Neural cell (in vitro differentiated cells): ENCODE results near the gene BCAS1. TPM values are rescaled to one million over a fixed set of nuclear protein-coding genes. Genes with fewer than 3 reads are reported as not detected.

Experiments used
- H2AFZ ChIP-seq: fragments of 200-600, 300-800 bp; sonication (generic), shearing (Covaris generic); 2 replicates; pipeline ENCODE4 v1.6.0; 2014; ENCODE audit warnings: low read depth, mild to moderate bottlenecking, antibody characterized with exemption, low read length, moderate library complexity
- H3F3A ChIP-seq: fragments of 200-600 bp; shearing (Covaris generic); 2 replicates; pipeline ENCODE4 v1.6.1; 2016; ENCODE audit warnings: mild to moderate bottlenecking, moderate library complexity, mixed read lengths, antibody characterized with exemption, low read length; ENCODE audit not compliant: insufficient read depth, poor library complexity, severe bottlenecking
- H3K27ac ChIP-seq: fragments of 200-600, 300-800 bp; sonication (generic), shearing (Covaris generic); 2 replicates; pipeline ENCODE4 v1.5.1; 2014; ENCODE audit warnings: mild to moderate bottlenecking, low read length, moderate library complexity
- H3K27me3 ChIP-seq: fragments of 300-800, 200-600 bp; sonication (generic), shearing (Covaris generic); 2 replicates; pipeline ENCODE4 v1.6.0; 2014; ENCODE audit warnings: mild to moderate bottlenecking, low read depth, low read length, moderate library complexity; ENCODE audit not compliant: insufficient read depth
- H3K36me3 ChIP-seq: fragments of 300-800, 200-600 bp; sonication (generic), shearing (Covaris generic); 2 replicates; pipeline ENCODE4 v1.5.1; 2014; ENCODE audit warnings: mild to moderate bottlenecking, antibody characterized with exemption, low read length, moderate library complexity; ENCODE audit not compliant: insufficient read depth
- H3K4me2 ChIP-seq: fragments of 300-800, 200-600 bp; sonication (generic), shearing (Covaris generic); 2 replicates; pipeline ENCODE4 v1.6.0; 2014; ENCODE audit warnings: mild to moderate bottlenecking, low read length
- H3K4me3 ChIP-seq: fragments of 300-800, 200-600 bp; sonication (generic), shearing (Covaris generic); 2 replicates; pipeline ENCODE4 v1.5.1; 2014; ENCODE audit warnings: mild to moderate bottlenecking, low read length, moderate library complexity
- H3K79me2 ChIP-seq: fragments of 200-600 bp; shearing (Covaris generic); replicated peaks from 2 replicates; pipeline ENCODE4 v1.6.0; 2014; ENCODE audit warnings: mild to moderate bottlenecking, low read length, moderate library complexity; ENCODE audit not compliant: insufficient read depth
- H3K9ac ChIP-seq: fragments of 300-800, 200-600 bp; sonication (generic), shearing (Covaris generic); 2 replicates; pipeline ENCODE4 v1.6.1; 2016; ENCODE audit warnings: mild to moderate bottlenecking, low read length, mixed read lengths
- H3K9me2 ChIP-seq: fragments of 200-600 bp; shearing (Covaris generic); 2 replicates; pipeline ENCODE4 v1.6.1; 2016; ENCODE audit warnings: mild to moderate bottlenecking, low read length, mixed read lengths; ENCODE audit not compliant: insufficient read depth
- H3K9me3 ChIP-seq: fragments of 200-600, 300-800 bp; sonication (generic), shearing (Covaris generic); 2 replicates; pipeline ENCODE4 v1.6.1; 2016; ENCODE audit warnings: mild to moderate bottlenecking, mixed run types, low read length, moderate library complexity, mixed read lengths
- H4K20me1 ChIP-seq: fragments of 200-600 bp; shearing (Covaris generic); 2 replicates; pipeline ENCODE4 v1.6.1; 2016; ENCODE audit warnings: mild to moderate bottlenecking, mixed run types; ENCODE audit not compliant: insufficient read depth
- CTCF ChIP-seq: fragments of 450-650 bp; IDR thresholded peaks from 2 replicates; pipeline ENCODE4 v1.5.1; 2014; ENCODE audit warnings: antibody characterized with exemption, mild to moderate bottlenecking, moderate library complexity; ENCODE audit not compliant: poor library complexity, severe bottlenecking
- EP300 ChIP-seq: fragments of 450-650 bp; conservative IDR thresholded peaks from 2 replicates; pipeline ENCODE4 v1.6.1; 2014; ENCODE audit warnings: antibody characterized with exemption, mild to moderate bottlenecking, moderate library complexity; ENCODE audit not compliant: poor library complexity, severe bottlenecking
- EZH2 ChIP-seq: fragments of 200-600, 300-800 bp; shearing (Covaris generic), sonication (generic); IDR thresholded peaks from 2 replicates; pipeline ENCODE4 v1.6.1; 2014; ENCODE audit warnings: antibody characterized with exemption, low read length, borderline replicate concordance, mild to moderate bottlenecking; ENCODE audit not compliant: insufficient read depth, poor library complexity, severe bottlenecking
- MXI1 ChIP-seq: fragments of 450-650 bp; conservative IDR thresholded peaks from 2 replicates; pipeline ENCODE4 v1.6.1; 2014; ENCODE audit warnings: antibody characterized with exemption, mild to moderate bottlenecking; ENCODE audit not compliant: poor library complexity, severe bottlenecking
- POLR2AphosphoS5 ChIP-seq: IDR thresholded peaks from 2 replicates; pipeline ENCODE4 v1.6.1; 2012
- RAD21 ChIP-seq: fragments of 450-650 bp; conservative IDR thresholded peaks from 2 replicates; pipeline ENCODE4 v1.6.1; 2014; ENCODE audit warnings: antibody characterized with exemption, mild to moderate bottlenecking, moderate library complexity
- REST ChIP-seq: IDR thresholded peaks from 2 replicates; pipeline ENCODE4 v1.6.1; 2012; ENCODE audit warnings: borderline replicate concordance
- SMC3 ChIP-seq: fragments of 450-650 bp; conservative IDR thresholded peaks from 2 replicates; pipeline ENCODE4 v1.6.1; 2014; ENCODE audit warnings: antibody characterized with exemption, mild to moderate bottlenecking, moderate library complexity; ENCODE audit not compliant: poor library complexity
- TAF1 ChIP-seq: IDR thresholded peaks from 2 replicates; pipeline ENCODE4 v1.6.1; 2012; ENCODE audit warnings: low read depth
- polyA plus RNA-seq: library from polyadenylated mRNA; depleted of rRNA; stranded (reverse); fragments of >200 nt; gene quantifications from 2 replicates; pipeline ENCODE4 v1.2.3, GENCODE V29; 2014

BCAS1 gene
- polyA plus RNA-seq, 1 donor from 2014 or later: not detected

GRCh38 chr20:54037525-54037924, 32.9 kb downstream of the BCAS1 start:
- no peaks in the 10 kb centered on the region for H3F3A ChIP-seq
- H4K20me1 ChIP-seq: no peaks in the 10 kb centered on the region
- no peak overlapping the region for H3K9ac ChIP-seq
- H3K36me3 ChIP-seq: no peaks in the 10 kb centered on the region
- no peaks in the 10 kb centered on the region for H3K27me3 ChIP-seq
- H3K79me2 ChIP-seq: no peaks in the 10 kb centered on the region
- H3K27ac ChIP-seq: no peak overlapping the region
- no peak overlapping the region for H3K4me3 ChIP-seq
- no peaks in the 10 kb centered on the region for H3K9me2 ChIP-seq
- no peak overlapping the region for H2AFZ ChIP-seq
- TF ChIP-seq SMC3: no peak
- no peak for TF ChIP-seq CTCF
- no peak for TF ChIP-seq RAD21
- TF ChIP-seq TAF1: no peak
- TF ChIP-seq EZH2: no peak
- TF ChIP-seq EP300: no peak
- TF ChIP-seq REST: no peak
- TF ChIP-seq POLR2AphosphoS5: no peak
- TF ChIP-seq MXI1: no peak
- H3K4me2 ChIP-seq: no peak overlapping the region
- H3K9me3 ChIP-seq: no peaks in the 10 kb centered on the region

- Histone ChIP-seq H3K9me3 (no peaks in the 10 kb centered on the region), H3K9ac (no peak overlapping the region), H3K4me3 (no peak overlapping the region)
Measured at GRCh38 chr20:54029643-54030042, 40.8 kb downstream of the BCAS1 start.

More at GRCh38 chr20:54029643-54030042, 40.8 kb downstream of the BCAS1 start:
- no peaks in the 10 kb centered on the region for H3K79me2 ChIP-seq
- no peaks in the 10 kb centered on the region for H4K20me1 ChIP-seq
- no peaks in the 10 kb centered on the region for H3F3A ChIP-seq
- no peak overlapping the region for H2AFZ ChIP-seq
- H3K4me2 ChIP-seq: no peak overlapping the region
- H3K9me2 ChIP-seq: no peaks in the 10 kb centered on the region
- no peak overlapping the region for H3K27ac ChIP-seq
- no peaks in the 10 kb centered on the region for H3K36me3 ChIP-seq
- no peaks in the 10 kb centered on the region for H3K27me3 ChIP-seq
- TF ChIP-seq MXI1: no peak
- no peak for TF ChIP-seq TAF1
- TF ChIP-seq RAD21: no peak
- TF ChIP-seq REST: no peak
- no peak for TF ChIP-seq EZH2
- no peak for TF ChIP-seq POLR2AphosphoS5
- no peak for TF ChIP-seq SMC3
- TF ChIP-seq EP300: no peak
- no peak for TF ChIP-seq CTCF
